Right ventricle myocardium superior (tissue), 1 donor: ENCODE results near the gene OR5AP2. TPM values are rescaled to one million over a fixed set of nuclear protein-coding genes. Genes with fewer than 3 reads are reported as not detected.
"Not testable (repeated sequence)": the region's sequence is repeated elsewhere in the genome, so short reads cannot be mapped to it uniquely, and the experiment has no call there.

Experiments
- ATAC-seq: fragments of 200-7000 bp; cut with Tn5 transposase; one replicate; pipeline ENCODE4 v1.9.1; 2020; ENCODE audit warnings: mild to moderate bottlenecking; ENCODE audit not compliant: poor library complexity
- DNase-seq: peaks from one replicate; pipeline ENCODE4 v3.0.0-alpha.2; 2020
- intact Hi-C: fragments of 100-400 bp; cut with DNase I; formaldehyde crosslinking; loops from one replicate; pipeline ENCODE4 v1.11.2; 2022
- long read RNA-seq: library from polyadenylated mRNA; unstranded; transcript quantifications from one replicate; pipeline ENCODE4 v2.0.0, GENCODE V29; 2021
- total RNA-seq: library from RNA; stranded (reverse); fragmentation: NEBNext Ultra II Directional; extraction: Animal tissue kit (Norgen Biotek cat#: 25700); gene quantifications from one replicate; pipeline ENCODE4 v1.2.1, GENCODE V29; 2021
- donor health status: DM: no; HTN: yes; CAD: no; lungs with severe emphysema.

The OR5AP2 gene
- total RNA-seq, result not detected
- long read RNA-seq, result 0 reads

DNA sequence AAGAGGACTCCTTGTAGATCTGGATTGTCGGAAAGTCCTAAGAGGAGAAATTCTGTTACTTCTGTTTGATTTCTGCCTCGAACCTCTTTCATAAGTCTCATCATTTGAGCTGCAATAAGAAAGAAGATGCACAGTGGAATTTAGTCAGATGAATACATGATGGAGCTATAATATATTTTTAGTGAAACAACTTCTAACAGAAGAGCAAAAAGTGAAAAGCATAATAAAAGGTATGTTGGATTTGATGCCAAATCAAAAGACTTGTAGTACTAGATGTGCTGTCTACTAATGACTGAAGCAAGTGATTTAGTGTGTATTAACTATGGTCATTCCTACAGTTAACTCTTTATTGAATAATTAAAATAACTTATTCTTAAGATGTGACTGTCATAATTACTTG is at the start of gene OR5AP2:
TSS of gene OR5AP2 (minus strand) at position 101 of the 400 bp plus-strand sequence. CDS start at position 101, 0 bp downstream.
- no peak for DNase-seq
- intact Hi-C loops, result no loop called here
- ATAC-seq, result no peak

DNA sequence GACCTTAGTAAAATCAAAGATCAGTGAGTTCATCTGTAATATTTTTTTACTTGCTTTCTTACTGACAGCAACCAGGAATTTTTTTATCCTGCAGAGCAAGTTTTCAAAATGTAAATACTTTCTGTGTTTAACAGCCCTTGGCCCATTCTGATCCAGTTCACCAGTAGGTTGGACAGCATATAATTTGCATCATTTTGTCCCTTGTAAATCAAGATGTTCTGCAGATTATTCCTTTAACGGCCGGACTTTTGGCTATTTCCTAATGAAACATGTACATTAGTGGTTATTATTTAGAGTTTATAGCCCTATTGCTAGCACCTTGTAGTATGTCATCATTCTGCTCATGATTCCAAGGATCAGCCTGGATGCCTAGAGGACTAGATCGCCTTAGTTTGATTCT is 48.9 kb upstream of the OR5AP2 start:
- ATAC-seq, DNase-seq, intact Hi-C loops: not testable (repeated sequence)

DNA sequence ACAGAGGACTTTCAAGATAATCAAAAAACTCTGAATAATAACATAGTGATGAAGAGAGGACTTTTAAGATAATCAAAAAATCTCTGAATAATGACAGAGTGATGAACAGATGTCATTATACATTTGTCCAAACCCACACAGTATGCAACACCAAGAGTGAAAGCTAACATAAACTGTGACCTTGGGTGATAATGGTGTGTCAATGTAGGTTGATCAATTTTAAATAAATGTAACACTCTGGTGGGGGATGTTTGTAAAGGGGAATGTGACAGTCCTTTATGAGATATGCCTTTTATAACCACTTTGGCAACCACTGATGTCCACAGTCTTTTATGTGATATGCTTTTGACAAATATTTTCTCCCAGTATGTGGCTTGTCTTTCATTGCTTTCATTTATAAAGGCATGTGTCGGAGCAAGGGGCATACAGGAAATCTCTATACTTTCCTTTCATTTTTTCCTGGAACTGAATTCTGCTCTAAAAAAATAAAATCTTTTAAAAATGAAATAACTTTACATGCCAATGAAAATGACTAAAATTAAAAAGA is 46.4 kb upstream of the OR5AP2 start:
- intact Hi-C loops, result no loop called here

DNA sequence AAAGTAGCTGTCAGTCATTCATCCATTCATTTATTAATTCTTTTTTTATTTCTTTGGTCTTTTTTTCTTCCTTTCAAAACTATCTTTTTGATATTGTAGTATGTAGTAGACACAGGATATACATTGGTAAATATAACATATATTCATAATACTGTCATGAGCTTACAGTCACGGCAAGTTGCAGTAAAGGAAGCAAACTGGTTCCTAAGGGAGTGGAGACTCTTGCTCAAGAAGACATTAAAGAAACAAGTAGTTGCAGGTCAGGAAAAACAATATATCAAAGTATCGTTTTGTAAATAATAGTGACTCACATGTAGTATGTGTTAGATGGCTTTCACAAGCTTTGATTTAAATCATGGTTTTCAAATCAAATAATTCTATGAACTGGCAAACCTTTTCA is 28.7 kb upstream of the OR5AP2 start:
- ATAC-seq (no peak), DNase-seq (no peak)
- intact Hi-C loops, result no loop called here

More for the DNA sequence above, 46.4 kb upstream of the OR5AP2 start:
- no peak for ATAC-seq
- DNase-seq, result no peak

DNA sequence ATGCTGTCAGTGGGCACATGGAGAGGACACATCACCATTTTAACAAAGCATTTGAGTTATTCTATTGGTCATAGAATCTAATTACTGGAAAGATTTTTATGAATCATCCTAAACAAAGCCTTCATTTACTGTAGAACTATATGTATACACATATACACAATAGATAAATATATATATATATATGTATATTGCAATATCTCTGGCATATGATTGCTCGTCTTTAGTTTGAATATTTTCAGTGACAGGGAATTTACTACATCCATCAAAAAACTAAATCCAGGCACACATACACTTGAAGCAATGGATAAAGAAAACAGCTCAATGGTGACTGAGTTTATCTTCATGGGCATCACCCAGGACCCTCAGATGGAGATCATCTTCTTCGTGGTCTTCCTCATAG is 21.1 kb upstream of the OR5AP2 start, which contains the start of gene OR5AR1:
TSS of gene OR5AR1 (plus strand) at position 301 of the 400 bp plus-strand sequence. CDS start at position 301, 0 bp downstream.
- ATAC-seq (no peak), DNase-seq (no peak)
- intact Hi-C loops, result no loop called here

DNA sequence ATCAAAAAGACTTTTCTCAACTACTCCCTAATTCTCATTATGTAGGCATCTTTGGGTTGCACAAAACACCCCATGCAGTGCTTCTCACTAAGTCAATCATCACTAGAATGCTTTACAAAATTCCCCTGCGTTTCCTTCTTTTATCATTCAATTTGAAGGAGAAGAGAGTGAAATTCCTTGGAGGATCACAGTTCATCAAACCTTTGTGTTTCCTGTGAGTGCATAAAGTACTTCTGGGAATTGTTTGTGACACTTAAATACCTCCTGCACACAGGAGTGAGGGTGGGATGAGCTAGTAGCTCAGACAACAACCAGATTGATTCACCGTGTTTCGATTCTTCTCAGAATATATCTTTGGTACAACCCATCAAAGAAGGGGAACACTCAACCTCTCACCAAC is 17.5 kb upstream of the OR5AP2 start:
- DNase-seq (no peak), ATAC-seq (no peak)
- intact Hi-C loops, result no loop called here

DNA sequence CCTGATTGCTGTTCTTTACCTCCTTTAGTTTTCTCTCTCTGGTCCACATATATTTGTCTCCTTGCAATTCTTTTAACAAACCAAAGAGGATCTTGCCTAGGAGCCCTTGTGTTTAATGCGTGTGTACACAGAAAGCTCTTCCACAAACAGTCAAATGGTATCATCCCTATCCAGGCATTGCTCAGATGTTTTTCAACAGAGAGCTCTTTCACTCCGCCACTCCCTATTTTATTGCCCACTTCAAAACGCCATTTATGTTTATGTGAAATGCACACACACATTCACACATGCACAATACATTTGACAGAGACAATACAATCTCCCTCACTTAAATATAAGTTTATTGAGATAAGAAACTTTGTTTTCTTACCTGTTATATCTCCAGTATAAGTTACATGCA is 4.7 kb downstream of the OR5AP2 start:
- ATAC-seq (no peak), DNase-seq (no peak)
- intact Hi-C loops, result no loop called here

DNA sequence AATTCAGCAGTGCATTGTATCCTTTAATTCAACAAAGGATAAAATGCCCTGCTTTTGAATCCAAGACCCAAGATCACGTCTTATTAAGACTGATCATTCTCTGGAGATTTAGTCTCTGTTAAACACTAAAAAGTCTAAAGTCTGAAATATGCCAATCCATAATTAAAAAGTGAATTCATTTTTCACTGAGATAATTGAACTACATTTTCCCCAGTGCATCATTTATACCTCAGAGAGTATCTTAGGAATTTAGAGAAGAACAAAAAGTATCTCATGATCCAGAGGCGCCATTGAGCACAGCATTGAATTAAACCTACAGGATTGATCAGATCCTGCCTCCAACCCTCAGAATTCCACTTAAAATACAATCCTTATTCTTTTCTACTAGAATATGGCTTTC is 5.4 kb downstream of the OR5AP2 start:
- DNase-seq (no peak), ATAC-seq (no peak)
- intact Hi-C loops, result no loop called here

DNA sequence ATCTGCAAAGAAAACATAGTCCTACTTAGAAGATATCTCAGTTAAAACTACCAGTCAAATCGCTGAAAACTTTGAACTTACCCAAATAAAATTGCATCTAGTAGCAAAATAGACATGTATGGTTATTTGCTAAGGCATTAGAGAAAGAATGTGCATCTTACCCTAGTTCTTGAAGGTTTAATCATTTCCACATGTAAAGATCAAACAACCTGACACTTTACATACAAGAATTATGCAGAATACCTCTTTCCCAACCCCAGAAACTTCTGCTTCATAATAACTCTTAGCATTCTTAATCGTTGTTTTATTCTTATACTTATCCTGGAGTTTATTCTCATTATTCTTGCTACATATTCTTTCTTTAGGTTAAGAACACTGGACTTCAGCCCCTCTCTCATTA is 9.9 kb downstream of the OR5AP2 start:
- no peak for ATAC-seq
- intact Hi-C loops, result no loop called here
- DNase-seq, result no peak

DNA sequence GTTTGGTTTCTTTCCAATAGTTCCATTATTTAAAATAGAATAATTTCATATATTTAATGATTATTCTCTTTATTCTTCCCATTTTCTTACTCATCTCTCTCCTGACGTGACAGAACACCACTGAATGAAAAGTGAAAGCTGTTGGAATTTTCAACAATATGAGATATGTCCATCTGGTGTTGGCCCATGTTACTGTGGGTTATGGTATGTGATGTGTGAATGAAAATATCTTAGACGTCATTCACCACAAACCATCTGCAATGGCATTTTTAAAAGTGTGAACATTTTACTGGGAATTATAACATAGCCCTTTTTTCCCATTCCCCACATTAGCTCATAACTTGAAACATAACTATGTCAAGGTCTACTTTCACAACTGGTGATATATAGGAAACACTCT is 16.3 kb downstream of the OR5AP2 start:
- DNase-seq, result no peak
- ATAC-seq, result no peak
- intact Hi-C loops, result no loop called here

DNA sequence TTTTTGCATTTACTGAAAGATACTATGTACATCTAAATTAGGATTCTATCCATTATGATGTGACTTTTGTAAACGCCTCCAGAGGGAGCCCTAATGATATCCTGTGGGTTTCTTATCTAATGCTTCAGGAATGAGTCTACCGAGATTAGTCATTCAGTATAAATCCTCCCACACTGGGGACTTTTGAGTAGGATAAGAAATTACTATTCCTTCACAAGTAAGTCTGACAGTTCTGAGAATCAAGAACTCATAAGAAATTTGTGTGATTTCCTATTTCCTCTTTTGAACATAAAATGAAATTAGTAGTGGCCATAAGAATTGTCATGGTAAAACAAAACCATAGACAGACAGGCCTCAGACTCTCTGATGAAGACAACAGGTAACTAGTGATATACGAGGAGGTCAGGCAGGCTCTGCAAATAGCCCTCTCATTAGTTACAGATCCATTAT is 17.6 kb downstream of the OR5AP2 start:
- DNase-seq (no peak), ATAC-seq (no peak)
- intact Hi-C loops, result no loop called here

DNA sequence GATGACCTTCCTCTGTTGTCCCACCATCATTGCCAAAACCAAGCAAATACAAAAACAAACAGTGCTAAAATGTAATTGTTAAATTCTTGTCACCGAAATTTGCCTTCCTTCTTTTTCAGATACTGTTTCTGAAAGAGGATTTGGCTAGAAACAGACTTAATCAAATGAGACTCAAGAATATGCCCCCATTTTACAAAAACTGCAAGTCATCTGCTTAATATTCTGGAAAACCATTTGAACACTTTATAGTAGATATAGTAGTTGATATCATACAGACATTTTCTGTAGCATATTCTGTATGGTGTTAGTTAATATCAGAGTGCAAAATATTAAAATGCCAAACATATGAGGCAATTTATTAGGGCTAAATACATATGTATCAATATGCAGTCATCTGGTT is 31.1 kb downstream of the OR5AP2 start:
- ATAC-seq, result no peak
- intact Hi-C loops, result no loop called here

DNA sequence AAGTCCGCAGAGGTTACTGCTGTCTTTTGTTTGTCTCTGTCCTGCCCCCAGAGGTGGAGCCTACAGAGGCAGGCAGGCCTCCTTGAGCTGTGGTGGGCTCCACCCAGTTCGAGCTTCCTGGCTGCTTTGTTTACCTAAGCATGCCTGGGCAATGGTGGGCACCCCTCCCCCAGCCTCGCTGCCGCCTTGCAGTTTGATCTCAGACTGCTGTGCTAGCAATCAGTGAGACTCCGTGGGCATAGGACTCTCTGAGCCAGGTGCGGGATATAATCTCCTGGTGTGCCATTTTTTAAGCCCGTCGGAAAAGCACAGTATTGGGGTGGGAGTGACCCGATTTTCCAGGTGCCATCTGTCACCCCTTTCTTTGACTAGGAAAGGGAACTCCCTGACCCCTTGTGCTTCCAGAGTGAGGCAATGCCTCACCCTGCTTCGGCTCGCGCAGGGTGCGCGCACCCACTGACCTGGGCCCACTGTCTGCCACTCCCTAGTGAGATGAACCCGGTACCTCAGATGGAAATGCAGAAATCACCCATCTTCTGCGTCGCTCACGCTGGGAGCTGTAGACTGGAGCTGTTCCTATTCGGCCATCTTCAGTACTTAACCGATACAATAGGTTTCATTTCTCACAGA is 50.0 kb downstream of the OR5AP2 start:
- ATAC-seq, intact Hi-C loops: not testable (repeated sequence)

More for the DNA sequence above, 31.1 kb downstream of the OR5AP2 start:
- no peak for DNase-seq

More for the DNA sequence above, 50.0 kb downstream of the OR5AP2 start:
- not testable (repeated sequence) for DNase-seq

Other genes with a start within 250 kb of the OR5AP2 start
- gene OR5AL1, start 229.7 kb downstream of the OR5AP2 start, total RNA-seq, result not detected
- not detected for gene OR5M3, start 169.1 kb downstream of the OR5AP2 start, total RNA-seq
- gene OR5M8, start 151.1 kb downstream of the OR5AP2 start, total RNA-seq, result not detected
- gene OR5M11, start 99.2 kb downstream of the OR5AP2 start, total RNA-seq, result not detected
- gene OR5M10, start 64.7 kb downstream of the OR5AP2 start, total RNA-seq, result not detected
- not detected for gene OR5M1, start 27.6 kb downstream of the OR5AP2 start, total RNA-seq
- not detected for gene OR5AR1, start 21.2 kb upstream of the OR5AP2 start, total RNA-seq
- not detected for gene OR9G1, start 56.7 kb upstream of the OR5AP2 start, total RNA-seq
- gene OR9G4, start 106.3 kb upstream of the OR5AP2 start, total RNA-seq, result not detected